Activated T-cell treated with anti-CD3 and anti-CD28 coated beads for 4 hours (primary cell): ENCODE results near the gene DDX39B.
"Not testable (repeated sequence)": the region's sequence is repeated elsewhere in the genome, so short reads cannot be mapped to it uniquely, and the experiment has no call there.

Experiments
- DNase-seq: peaks from one replicate; pipeline ENCODE4 v3.0.0-alpha.2; 2020

Gene DDX39B

GRCh38 chr6:31525932-31526591 is 15.7 kb downstream of the DDX39B start:
- no peak for DNase-seq

GRCh38 chr6:31525553-31525931 is 16.3 kb downstream of the DDX39B start:
- DNase-seq = no peak

- DNase-seq = no peak
Measured at GRCh38 chr6:31521835-31522234, 20.0 kb downstream of the DDX39B start.

GRCh38 chr6:31513456-31514165 is 28.2 kb downstream of the DDX39B start:
- DNase-seq = no peak

- no peak for DNase-seq
Measured at GRCh38 chr6:31510007-31510406, 31.8 kb downstream of the DDX39B start.

GRCh38 chr6:31509036-31509435 is 32.8 kb downstream of the DDX39B start:
- DNase-seq = not testable (repeated sequence)

GRCh38 chr6:31502586-31502985 is 39.2 kb downstream of the DDX39B start:
- DNase-seq = no peak

GRCh38 chr6:31499648-31500047 is 42.2 kb downstream of the DDX39B start:
- DNase-seq = not testable (repeated sequence)

- no peak for DNase-seq
Measured at GRCh38 chr6:31498748-31499147, 43.1 kb downstream of the DDX39B start.

- peak; percentile 82 for DNase-seq
Measured at GRCh38 chr6:31497531-31498476, 44.0 kb downstream of the DDX39B start, which contains the start of gene MICB. Gene MICB, plus strand, starts transcription at chr6:31498145. Its CDS starts 49 bp downstream, at chr6:31498194.

- not testable (repeated sequence) for DNase-seq
Measured at GRCh38 chr6:31496826-31497225, 45.0 kb downstream of the DDX39B start.

- no peak for DNase-seq
Measured at GRCh38 chr6:31495580-31495979, 46.2 kb downstream of the DDX39B start.

- peak; percentile 61 for DNase-seq
Measured at GRCh38 chr6:31493875-31494694, 47.7 kb downstream of the DDX39B start.

GRCh38 chr6:31493550-31493874 is 48.3 kb downstream of the DDX39B start:
- not testable (repeated sequence) for DNase-seq

- DNase-seq = no peak
Measured at GRCh38 chr6:31490115-31490873, 51.5 kb downstream of the DDX39B start.

GRCh38 chr6:31489086-31489485 is 52.7 kb downstream of the DDX39B start:
- no peak for DNase-seq

- DNase-seq = not testable (repeated sequence)
Measured at GRCh38 chr6:31487674-31488073, 54.1 kb downstream of the DDX39B start.

- not testable (repeated sequence) for DNase-seq
Measured at GRCh38 chr6:31486065-31486837, 55.6 kb downstream of the DDX39B start.

GRCh38 chr6:31485055-31485454 is 56.7 kb downstream of the DDX39B start:
- DNase-seq = no peak

GRCh38 chr6:31483392-31483791 is 58.4 kb downstream of the DDX39B start:
- no peak for DNase-seq

GRCh38 chr6:31480574-31480973 is 61.2 kb downstream of the DDX39B start:
- DNase-seq = no peak
